Measurements from ENCODE around the gene CAPN11. TPM values are rescaled to one million over a fixed set of nuclear protein-coding genes. Genes with fewer than 3 reads are reported as not detected.

The CAPN11 gene
- total and polyA plus RNA-seq, 10 of the 15 experiments (the other 5 are each of a cell fraction or from before 2014, with no cell fraction given), result 0.05 to 0.44 (median 0.31) TPM

DNA sequence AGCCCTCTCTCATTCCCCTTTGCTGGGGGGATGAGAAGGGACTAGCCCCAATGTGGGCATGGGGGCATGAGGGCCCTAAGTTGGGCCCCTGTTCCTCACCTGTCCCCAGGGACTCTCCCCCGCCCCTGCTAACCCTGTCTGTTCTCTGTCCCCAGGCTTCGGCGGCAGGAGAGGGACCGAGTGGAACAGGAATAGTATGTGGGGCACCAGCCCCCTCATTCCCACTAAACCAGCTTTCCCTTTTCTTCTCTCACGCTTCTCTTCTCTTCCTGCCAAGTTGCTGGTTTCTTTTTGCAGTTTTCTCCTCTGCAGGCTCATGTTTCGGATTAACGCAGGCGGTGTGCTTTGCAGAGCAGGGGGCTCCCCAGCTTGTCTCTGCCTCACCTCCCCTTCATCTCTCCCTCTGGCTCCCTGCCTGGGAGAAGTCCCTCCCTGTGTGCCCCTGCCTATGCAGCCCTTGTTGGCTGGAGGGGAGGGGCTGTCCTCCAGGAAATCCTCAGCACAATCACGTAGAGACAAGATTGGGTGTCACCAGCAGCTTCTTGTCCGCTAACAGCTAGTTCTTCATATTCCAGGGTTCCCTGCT lies 23.4 kb upstream of the CAPN11 start (continued):
- TF ChIP-seq, protein P1, sequence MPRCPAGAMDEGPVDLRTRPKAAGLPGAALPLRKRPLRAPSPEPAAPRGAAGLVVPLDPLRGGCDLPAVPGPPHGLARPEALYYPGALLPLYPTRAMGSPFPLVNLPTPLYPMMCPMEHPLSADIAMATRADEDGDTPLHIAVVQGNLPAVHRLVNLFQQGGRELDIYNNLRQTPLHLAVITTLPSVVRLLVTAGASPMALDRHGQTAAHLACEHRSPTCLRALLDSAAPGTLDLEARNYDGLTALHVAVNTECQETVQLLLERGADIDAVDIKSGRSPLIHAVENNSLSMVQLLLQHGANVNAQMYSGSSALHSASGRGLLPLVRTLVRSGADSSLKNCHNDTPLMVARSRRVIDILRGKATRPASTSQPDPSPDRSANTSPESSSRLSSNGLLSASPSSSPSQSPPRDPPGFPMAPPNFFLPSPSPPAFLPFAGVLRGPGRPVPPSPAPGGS (IDR thresholded peaks at IDR 0.05; ENCODE audit: borderline replicate concordance, insufficient read depth, low read depth, low read length, poor library complexity, severe bottlenecking), result no peak
- no peak for TF ChIP-seq YBX1 (IDR thresholded peaks at IDR 0.05)
- no peak for TF ChIP-seq KAT2A (conservative IDR thresholded peaks at IDR 0.05; ENCODE audit: control insufficient read depth, low read depth, low read length)
- TF ChIP-seq, protein P2, sequence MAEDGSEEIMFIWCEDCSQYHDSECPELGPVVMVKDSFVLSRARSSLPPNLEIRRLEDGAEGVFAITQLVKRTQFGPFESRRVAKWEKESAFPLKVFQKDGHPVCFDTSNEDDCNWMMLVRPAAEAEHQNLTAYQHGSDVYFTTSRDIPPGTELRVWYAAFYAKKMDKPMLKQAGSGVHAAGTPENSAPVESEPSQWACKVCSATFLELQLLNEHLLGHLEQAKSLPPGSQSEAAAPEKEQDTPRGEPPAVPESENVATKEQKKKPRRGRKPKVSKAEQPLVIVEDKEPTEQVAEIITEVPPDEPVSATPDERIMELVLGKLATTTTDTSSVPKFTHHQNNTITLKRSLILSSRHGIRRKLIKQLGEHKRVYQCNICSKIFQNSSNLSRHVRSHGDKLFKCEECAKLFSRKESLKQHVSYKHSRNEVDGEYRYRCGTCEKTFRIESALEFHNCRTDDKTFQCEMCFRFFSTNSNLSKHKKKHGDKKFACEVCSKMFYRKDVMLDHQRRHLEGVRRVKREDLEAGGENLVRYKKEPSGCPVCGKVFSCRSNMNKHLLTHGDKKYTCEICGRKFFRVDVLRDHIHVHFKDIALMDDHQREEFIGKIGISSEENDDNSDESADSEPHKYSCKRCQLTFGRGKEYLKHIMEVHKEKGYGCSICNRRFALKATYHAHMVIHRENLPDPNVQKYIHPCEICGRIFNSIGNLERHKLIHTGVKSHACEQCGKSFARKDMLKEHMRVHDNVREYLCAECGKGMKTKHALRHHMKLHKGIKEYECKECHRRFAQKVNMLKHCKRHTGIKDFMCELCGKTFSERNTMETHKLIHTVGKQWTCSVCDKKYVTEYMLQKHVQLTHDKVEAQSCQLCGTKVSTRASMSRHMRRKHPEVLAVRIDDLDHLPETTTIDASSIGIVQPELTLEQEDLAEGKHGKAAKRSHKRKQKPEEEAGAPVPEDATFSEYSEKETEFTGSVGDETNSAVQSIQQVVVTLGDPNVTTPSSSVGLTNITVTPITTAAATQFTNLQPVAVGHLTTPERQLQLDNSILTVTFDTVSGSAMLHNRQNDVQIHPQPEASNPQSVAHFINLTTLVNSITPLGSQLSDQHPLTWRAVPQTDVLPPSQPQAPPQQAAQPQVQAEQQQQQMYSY (CRISPR knock-in tag; IDR thresholded peaks at IDR 0.05), result no peak
- TF ChIP-seq, protein P3, sequence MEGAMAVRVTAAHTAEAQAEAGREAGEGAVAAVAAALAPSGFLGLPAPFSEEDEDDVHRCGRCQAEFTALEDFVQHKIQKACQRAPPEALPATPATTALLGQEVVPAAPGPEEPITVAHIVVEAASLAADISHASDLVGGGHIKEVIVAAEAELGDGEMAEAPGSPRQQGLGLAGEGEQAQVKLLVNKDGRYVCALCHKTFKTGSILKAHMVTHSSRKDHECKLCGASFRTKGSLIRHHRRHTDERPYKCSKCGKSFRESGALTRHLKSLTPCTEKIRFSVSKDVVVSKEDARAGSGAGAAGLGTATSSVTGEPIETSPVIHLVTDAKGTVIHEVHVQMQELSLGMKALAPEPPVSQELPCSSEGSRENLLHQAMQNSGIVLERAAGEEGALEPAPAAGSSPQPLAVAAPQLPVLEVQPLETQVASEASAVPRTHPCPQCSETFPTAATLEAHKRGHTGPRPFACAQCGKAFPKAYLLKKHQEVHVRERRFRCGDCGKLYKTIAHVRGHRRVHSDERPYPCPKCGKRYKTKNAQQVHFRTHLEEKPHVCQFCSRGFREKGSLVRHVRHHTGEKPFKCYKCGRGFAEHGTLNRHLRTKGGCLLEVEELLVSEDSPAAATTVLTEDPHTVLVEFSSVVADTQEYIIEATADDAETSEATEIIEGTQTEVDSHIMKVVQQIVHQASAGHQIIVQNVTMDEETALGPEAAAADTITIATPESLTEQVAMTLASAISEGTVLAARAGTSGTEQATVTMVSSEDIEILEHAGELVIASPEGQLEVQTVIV (IDR thresholded peaks at IDR 0.05; ENCODE audit: borderline replicate concordance, partially characterized antibody), result no peak

Data from GM12878 (cell line).